ENCODE results near the gene BNIP1. TPM values are rescaled to one million over a fixed set of nuclear protein-coding genes. Genes with fewer than 3 reads are reported as not detected.
"Not testable (repeated sequence)": the region's sequence is repeated elsewhere in the genome, so short reads cannot be mapped to it uniquely, and the experiment has no call there.

The BNIP1 gene, protein sequence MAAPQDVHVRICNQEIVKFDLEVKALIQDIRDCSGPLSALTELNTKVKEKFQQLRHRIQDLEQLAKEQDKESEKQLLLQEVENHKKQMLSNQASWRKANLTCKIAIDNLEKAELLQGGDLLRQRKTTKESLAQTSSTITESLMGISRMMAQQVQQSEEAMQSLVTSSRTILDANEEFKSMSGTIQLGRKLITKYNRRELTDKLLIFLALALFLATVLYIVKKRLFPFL
- total RNA-seq (2014; rRNA removed; shearing (Covaris generic); ENCODE audit: low replicate concordance) = 35.4 and 47.6 TPM in 2 replicates

DNA sequence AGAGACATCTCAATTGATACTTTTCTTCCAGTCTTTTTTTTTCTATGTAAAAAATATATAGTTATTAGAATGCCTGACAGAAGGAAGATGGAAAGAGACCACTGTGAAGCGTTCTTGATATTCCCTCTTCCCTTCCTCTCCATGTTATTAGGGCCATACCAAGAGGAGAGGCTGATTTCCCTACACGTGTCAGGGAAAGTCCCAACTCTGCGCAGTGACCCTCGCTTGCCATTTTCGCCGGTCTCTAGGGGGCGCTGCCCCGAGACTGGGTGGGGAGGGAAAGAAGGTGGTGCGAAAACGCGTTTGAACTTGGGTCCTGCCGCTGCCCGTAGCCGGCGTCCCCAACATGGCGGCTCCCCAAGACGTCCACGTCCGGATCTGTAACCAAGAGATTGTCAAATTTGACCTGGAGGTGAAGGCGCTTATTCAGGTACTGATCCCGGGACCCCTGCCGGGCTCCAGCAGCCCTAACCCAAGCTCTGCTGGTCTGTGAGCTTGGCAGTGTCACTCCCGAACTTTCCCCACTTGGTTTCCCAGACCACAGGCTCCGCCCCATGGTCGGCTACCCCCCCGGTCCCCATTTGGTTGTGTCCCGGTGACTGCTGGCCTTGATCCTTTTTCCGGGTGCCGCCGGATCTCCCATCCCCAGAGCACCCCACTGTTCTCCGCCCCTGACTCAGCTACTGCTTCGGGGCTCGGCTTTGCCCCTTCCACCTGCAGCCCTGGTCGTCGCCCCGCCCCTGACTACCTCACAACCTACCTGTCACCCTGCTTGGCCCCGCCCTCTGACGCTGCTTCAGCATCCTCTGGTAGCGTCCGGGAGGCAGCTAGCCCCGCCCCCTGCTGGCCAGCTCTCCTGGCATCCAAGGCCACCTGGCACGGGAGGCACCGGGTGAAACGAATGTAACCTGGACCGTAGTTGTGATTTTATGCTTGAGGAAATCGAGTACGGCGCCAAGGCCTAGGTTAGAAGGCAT lies at the start of gene BNIP1:
BNIP1 (plus strand) TSS at position 332 of the 977 bp plus-strand sequence; CDS start at position 347, 15 bp downstream.
- DNase-seq = peak; percentile 96
- 0 out of 2 replicates have a peak, but pooled peaks cover 2% of the 10 kb centered on the region for H3K27me3 ChIP-seq

DNA sequence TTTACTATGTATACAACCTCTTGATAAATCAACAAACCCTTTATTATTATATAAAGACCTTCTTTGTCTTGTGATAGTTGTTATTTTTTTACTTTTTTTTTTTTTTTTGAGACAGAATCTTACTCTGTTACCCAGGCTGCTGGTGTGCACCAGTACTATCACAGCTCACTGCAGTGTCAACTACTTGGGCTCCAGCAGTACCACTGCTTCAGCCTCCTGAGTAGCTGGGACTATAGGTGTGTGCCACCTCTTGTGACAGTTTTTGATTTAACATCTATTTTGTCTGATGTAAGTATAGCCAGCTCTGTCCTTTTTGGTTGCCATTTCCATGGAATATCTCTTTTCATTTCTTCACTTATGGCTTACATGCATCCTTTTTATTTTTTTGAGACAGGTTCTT lies 45.5 kb upstream of the BNIP1 start:
- H3K27me3 ChIP-seq = no peaks in the 10 kb centered on the region
- peaks cover 22% of the 10 kb centered on the region for H3K9me3 ChIP-seq
- H3K36me3 ChIP-seq = peaks cover 2% of the 10 kb centered on the region; the same call in 1 of the 2 replicates
- H3K4me3 ChIP-seq = no peak overlapping the region
- DNase-seq = no peak

More for the DNA sequence above, at the start of gene BNIP1:
- peaks cover 11% of the 10 kb centered on the region for H3K9me3 ChIP-seq
- peak within 1 kb of the TSS; percentile 98 for H3K4me3 ChIP-seq
- peaks cover 38% of the 10 kb centered on the region for H3K36me3 ChIP-seq

DNA sequence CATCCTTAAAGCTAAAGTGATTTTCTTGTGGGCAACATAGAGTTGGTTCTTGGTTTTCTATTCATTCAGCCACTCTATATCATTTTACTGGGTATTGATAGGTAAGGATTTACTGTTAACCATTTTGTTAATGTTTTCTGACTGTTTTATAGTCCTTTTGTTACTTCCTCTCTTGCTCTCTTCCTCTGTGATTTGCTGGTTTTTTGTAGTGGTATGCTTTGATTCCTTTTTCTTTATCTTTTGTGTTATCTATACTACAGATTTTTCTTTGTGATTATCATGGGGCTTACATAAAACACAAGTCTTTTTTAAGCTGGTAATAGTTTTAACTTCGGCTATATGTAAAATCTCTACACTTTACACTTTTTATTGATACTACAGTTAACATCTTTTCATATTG lies 44.9 kb upstream of the BNIP1 start:
- no peak overlapping the region for H3K4me3 ChIP-seq

DNA sequence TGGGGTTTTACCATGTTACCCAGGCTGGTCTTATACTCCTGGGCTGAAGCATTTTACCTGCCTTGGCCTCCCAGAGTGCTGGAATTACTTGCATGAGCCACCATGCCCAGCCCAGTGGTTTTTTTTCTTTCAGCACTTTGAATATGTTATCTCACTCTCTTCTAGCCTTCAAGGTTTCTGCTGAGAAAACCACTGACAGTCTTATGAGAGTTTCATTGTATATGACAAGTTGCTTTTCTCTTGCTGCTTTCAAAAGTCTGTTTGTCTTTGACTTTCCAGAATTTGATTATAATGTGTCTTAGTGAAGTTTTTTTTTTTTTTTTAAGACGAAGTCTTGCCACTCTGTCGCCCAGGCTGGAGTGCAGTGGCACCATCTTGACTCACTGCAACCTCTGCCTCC lies 43.1 kb upstream of the BNIP1 start:
- Histone ChIP-seq H3K27me3 (no peaks in the 10 kb centered on the region), H3K4me3 (no peak overlapping the region), H3K9me3 (peaks cover 22% of the 10 kb centered on the region), H3K36me3 (peaks cover 2% of the 10 kb centered on the region; the same call in 1 of the 2 replicates)
- no peak for DNase-seq

More for the DNA sequence above, 44.9 kb upstream of the BNIP1 start:
- H3K9me3 ChIP-seq = peaks cover 22% of the 10 kb centered on the region
- peaks cover 2% of the 10 kb centered on the region; the same call in 1 of the 2 replicates for H3K36me3 ChIP-seq
- DNase-seq = no peak
- H3K27me3 ChIP-seq = no peaks in the 10 kb centered on the region

DNA sequence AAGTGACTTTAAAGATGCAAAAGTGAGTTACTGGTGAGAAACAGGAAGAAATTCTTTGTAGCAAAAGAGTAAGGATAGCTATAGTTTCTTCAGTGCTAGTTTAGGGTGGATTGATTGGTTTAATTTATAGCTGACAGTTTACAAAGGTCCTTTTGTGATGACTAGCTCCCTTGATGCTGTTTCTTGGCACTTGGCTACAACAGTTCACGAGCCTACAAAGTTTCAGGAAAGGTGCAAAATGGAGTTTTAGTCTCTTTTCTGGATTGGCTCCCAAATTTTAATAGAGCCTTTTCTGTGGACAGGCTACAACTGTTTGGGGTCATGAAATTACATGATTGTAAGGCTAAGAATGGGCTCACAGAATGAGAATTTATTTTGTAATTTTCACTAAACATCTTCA lies 40.9 kb upstream of the BNIP1 start:
- no peak overlapping the region for H3K4me3 ChIP-seq
- H3K9me3 ChIP-seq = peaks cover 22% of the 10 kb centered on the region
- DNase-seq = no peak
- H3K27me3 ChIP-seq = no peaks in the 10 kb centered on the region
- H3K36me3 ChIP-seq = peaks cover 2% of the 10 kb centered on the region; the same call in 1 of the 2 replicates

DNA sequence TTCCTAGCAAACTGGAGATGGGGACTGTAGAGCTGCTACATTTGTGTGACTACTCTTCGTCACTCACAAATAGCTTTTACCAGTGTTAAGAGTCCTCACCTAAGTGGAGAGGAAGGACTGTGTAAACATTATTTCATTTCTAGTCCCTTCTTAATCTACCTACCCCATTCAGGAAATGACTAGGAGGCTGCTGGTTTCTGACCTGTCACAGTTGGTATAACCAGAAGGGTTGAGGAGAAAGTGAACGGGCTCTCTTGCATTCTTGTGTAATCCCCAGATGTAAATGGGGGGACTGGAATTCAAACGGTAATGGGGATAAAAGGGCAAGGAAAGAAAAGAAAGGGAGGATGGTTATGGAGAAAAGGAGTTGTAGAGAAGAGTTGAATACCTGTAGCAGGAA lies 35.4 kb upstream of the BNIP1 start:
- no peak for DNase-seq
- H3K4me3 ChIP-seq = no peak overlapping the region
- H3K36me3 ChIP-seq = peaks cover 4% of the 10 kb centered on the region
- H3K27me3 ChIP-seq = no peaks in the 10 kb centered on the region
- no peaks in the 10 kb centered on the region for H3K9me3 ChIP-seq

DNA sequence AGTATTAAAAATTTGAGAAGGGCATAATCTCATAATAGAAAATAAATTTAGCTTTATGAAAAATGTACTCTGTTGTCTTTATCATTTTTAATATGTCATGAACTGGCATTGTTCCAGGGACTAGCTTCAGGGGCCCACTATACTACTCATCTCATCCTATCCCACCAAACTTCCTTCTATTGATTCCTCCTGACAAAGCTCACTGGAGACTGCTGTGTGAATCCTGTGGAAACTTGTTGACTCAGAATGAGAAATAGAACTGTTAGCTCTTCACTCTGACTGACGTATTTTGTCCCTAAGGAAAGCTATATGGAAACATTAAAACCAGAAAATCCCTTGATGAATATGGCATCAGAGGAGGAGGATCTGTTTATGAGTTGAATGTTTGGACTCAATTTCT lies 29.8 kb upstream of the BNIP1 start:
- DNase-seq = no peak
- Histone ChIP-seq H3K36me3 (peaks cover 7% of the 10 kb centered on the region), H3K27me3 (no peaks in the 10 kb centered on the region), H3K9me3 (no peaks in the 10 kb centered on the region), H3K4me3 (no peak overlapping the region)

DNA sequence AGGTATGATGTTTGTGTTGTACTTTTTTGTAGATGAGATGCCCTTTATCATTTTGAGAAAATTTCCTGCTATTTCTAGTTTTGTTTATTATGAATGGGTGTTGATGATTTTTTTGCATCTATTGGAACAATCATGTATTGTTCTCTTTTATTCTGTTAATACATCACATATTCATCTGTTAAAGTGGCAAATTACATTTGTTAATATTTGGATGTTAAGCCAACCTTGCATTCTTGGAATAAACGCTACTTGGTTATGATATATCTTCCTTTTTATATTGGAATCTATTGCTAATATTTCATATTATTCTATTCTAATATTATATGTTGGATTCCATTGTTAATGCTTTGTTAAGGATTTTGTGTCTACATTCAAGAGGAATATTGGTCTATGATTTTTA lies 24.6 kb upstream of the BNIP1 start:
- Histone ChIP-seq H3K36me3 (peaks cover 2% of the 10 kb centered on the region; the same call in 1 of the 2 replicates), H3K4me3 (no peak overlapping the region), H3K27me3 (no peaks in the 10 kb centered on the region), H3K9me3 (0 out of 2 replicates have a peak, but pooled peaks cover 2% of the 10 kb centered on the region)
- DNase-seq = no peak

DNA sequence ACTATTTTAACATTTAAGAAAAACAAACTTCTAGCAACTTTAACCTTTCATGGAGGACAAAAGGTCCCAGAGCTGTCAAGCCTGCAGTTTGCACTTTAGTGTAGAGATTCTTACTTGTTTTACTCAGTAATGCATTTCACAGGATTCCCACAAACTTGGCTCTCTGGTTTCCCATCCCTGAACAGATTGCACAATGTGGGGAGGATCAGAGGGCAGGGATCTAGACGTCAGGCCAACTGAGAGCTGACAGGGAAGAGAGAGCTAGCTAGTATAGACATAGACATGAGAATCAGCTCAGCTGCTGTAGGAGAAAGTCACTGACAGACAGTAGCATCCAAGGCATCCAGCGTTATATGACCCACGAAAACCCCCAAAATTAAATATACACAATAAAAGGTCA lies 20.9 kb upstream of the BNIP1 start:
- no peak for DNase-seq

DNA sequence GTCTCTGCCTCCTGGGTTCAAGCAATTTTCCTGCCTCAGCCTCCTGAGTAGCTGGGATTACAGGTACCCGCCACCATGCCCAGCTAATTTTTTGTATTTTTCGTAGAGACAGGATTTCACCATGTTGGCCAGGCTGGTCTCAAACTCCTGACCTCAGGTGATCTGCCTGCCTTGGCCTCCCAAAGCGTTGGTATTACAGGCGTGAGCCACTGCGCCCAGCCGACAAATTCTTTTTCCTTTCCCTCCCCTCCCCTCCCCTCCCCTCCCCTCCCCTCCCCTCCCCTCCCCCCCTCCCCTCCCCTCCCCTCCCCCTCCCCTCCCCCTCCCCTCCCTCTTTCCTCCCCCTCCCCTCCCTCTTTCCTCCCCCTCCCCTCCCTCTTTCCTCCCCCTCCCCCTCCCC lies 12.2 kb upstream of the BNIP1 start:
- not testable (repeated sequence) for H3K4me3 ChIP-seq, H3K9me3 ChIP-seq, H3K36me3 ChIP-seq, DNase-seq, H3K27me3 ChIP-seq

More for the DNA sequence above, 20.9 kb upstream of the BNIP1 start:
- Histone ChIP-seq H3K4me3 (no peak overlapping the region), H3K27me3 (no peaks in the 10 kb centered on the region), H3K36me3 (no peaks in the 10 kb centered on the region), H3K9me3 (0 out of 2 replicates have a peak, but pooled peaks cover 2% of the 10 kb centered on the region)

DNA sequence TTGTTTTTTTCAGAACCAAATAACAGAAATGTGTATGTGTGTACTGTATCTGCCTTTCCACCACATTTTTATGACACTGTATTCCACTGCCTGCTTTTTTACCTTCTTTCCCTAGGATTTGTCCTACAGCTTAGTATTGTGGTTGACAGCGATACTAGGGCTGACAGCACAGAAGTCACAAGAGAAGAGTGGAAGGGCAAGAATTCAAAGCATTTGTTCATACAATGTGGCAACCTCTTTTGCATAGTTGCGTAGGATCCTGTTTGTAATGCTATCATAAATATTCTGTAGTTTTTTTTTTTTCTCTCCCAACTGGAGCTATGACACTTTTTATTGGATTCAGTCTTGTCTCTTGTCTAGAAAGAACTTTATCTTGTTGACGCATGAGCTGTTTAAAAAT lies 5.6 kb upstream of the BNIP1 start:
- H3K36me3 ChIP-seq = no peaks in the 10 kb centered on the region
- no peaks in the 10 kb centered on the region for H3K9me3 ChIP-seq
- no peaks in the 10 kb centered on the region for H3K27me3 ChIP-seq
- H3K4me3 ChIP-seq = no peak overlapping the region
- no peak for DNase-seq

DNA sequence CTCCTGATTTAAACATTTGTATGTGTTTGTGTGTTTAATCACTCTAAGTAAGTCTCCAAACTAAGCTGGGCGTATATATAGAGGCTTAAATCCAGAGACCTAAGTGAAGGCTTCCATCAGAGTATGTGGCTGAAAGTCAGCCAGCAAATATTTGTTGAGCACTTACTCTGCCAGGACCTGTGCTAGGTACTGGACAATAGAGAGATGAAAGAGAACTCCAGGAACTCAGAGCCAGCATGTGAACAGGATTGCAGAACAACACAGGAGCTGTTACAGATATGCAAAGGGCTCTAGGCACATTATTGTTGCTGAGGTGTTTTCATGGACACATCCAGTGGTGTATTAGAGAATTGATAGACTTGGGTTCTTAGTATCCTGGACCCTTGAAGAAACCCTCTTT lies 4.7 kb upstream of the BNIP1 start:
- no peak for DNase-seq
- H3K9me3 ChIP-seq = no peaks in the 10 kb centered on the region
- H3K27me3 ChIP-seq = no peaks in the 10 kb centered on the region
- H3K4me3 ChIP-seq = no peak overlapping the region
- 0 out of 2 replicates have a peak, but pooled peaks cover 2% of the 10 kb centered on the region for H3K36me3 ChIP-seq

DNA sequence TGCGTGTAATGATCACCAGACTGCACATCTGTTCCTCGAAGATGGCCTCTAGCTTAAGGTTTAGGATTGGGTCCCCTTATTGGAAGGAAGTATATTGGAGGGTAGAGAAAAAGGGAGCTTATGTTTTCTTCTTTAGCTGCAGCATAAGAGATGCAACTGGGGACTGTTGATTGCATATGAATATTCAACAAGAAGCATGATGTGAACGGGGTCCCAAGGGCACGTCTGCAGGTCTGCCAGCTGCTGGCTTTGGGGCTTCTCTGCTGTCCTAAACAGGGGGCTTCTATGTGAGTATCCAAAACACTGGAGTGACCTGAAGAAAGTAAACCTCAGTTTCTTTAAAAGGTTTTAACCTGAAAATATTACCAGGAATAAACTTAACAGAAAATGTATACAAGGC lies 3.6 kb upstream of the BNIP1 start:
- no peak overlapping the region for H3K4me3 ChIP-seq
- DNase-seq = no peak
- H3K9me3 ChIP-seq = peaks cover 2% of the 10 kb centered on the region; the same call in 1 of the 2 replicates
- no peaks in the 10 kb centered on the region for H3K27me3 ChIP-seq
- peaks cover 3% of the 10 kb centered on the region; the same call in 1 of the 2 replicates for H3K36me3 ChIP-seq

DNA sequence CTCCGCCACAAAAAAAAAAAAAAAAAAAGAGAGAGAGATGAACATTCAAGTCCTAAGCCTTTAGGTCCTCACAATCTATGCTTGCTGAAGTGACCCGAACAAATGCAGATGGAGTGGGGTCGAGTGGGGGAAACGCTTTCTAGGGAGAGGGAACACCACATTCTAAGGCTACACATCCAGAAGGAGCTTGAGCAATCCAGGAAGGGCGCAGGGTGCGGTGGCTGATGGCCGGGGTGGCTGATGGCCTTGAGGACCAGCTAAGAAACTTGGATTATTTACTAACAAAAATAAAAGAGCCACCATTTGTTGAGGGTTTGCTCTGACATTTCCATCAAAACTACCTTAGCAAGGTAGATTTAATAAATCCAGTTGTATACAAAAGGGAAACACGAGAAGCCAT lies 764 bp upstream of the BNIP1 start:
- Histone ChIP-seq H3K36me3 (peaks cover 29% of the 10 kb centered on the region), H3K9me3 (peaks cover 4% of the 10 kb centered on the region; the same call in 1 of the 2 replicates), H3K27me3 (0 out of 2 replicates have a peak, but pooled peaks cover 2% of the 10 kb centered on the region), H3K4me3 (no peak overlapping the region)
- no peak for DNase-seq

DNA sequence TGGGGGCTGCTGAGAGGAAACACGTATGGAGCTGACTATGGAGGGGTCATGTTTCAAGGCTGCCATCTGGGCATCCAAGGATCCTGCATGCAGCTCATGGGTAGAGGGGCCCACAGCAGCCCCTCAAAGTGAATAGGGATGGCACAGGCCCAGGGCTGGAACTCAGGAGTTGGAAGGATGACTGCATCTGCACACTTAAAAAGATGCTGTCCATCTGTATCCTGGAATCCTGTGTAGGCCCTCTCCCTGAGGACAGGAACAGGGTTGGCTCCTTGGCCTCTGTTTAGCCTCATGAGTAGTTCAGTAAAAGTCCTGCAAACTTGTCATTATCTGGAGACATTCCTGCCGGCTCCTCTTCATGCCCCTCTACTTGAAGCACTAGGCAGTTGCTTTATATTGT lies 4.0 kb downstream of the BNIP1 start:
- Histone ChIP-seq H3K27me3 (0 out of 2 replicates have a peak, but pooled peaks cover 2% of the 10 kb centered on the region), H3K36me3 (peaks cover 56% of the 10 kb centered on the region), H3K4me3 (no peak overlapping the region), H3K9me3 (peaks cover 11% of the 10 kb centered on the region)
- DNase-seq = no peak

DNA sequence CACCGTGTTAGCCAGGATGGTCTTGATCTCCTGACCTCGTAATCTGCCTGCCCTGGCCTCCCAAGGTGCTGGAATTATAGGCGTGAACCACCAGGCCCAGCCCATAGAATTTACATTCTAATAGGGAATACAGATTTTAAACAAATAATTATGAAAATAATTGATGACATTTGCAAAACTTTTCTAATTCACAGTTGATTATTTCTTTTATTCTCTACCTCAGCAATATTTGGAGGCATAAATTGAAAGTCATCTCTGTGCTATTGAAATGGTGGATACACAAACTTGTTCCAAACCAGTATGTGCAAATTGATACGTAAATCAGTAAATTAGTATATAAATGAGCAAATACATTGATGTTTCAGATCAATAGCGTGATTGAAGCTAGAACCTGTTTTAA lies 8.2 kb downstream of the BNIP1 start:
- Histone ChIP-seq H3K36me3 (peaks cover 60% of the 10 kb centered on the region), H3K27me3 (no peaks in the 10 kb centered on the region), H3K4me3 (no peak overlapping the region), H3K9me3 (peaks cover 9% of the 10 kb centered on the region)
- DNase-seq = no peak

DNA sequence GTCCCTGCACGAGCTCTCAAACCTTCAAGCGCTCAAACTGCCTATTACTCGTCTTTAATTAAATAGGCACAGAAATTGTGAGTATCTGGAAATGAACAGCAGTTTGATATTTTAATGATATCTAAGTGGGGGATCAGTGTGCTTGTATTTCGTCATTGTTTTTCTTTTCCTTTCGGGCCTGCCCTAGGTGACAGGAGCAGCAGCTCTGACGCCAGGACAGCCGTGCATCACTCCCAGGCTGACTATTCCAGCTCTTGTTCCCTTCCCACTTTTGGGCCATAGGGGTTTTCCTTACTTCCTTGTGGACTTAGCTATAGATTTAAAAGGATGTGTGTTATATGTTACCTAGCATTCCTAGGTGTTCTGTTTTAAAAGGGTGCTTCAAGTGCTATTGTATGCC lies 9.5 kb downstream of the BNIP1 start:
- peaks cover 58% of the 10 kb centered on the region for H3K36me3 ChIP-seq
- H3K27me3 ChIP-seq = no peaks in the 10 kb centered on the region
- H3K4me3 ChIP-seq = no peak overlapping the region
- H3K9me3 ChIP-seq = peaks cover 6% of the 10 kb centered on the region
- DNase-seq = no peak

Measured in MG63 (cell line).